B cell (primary cell): ENCODE results near the gene ZDHHC20.

Source experiments
- CTCF ChIP-seq: fragments of 200-600 bp; IDR thresholded peaks from one replicate; pipeline ENCODE4 v1.8.0; 2022; ENCODE audit warnings: antibody characterized with exemption, mild to moderate bottlenecking
- EZH2 ChIP-seq: IDR thresholded peaks from 2 replicates; pipeline ENCODE4 v1.6.1; 2012; ENCODE audit warnings: borderline replicate concordance, low read depth, mild to moderate bottlenecking, moderate library complexity, low read length; ENCODE audit not compliant: insufficient read depth, poor library complexity, severe bottlenecking

- no peak for TF ChIP-seq EZH2
- no peak for TF ChIP-seq CTCF
These were observed 24.5 kb downstream of the ZDHHC20 start for GRCh38 chr13:21434588-21434987.
